Measurements from ENCODE around the gene GAB3.

- TF ChIP-seq POLR2AphosphoS5 (IDR thresholded peaks at IDR 0.05; ENCODE audit: low read depth, low read length): no peak
- no peak for TF ChIP-seq CTCF (IDR thresholded peaks at IDR 0.05 in 2 of 3, conservative IDR thresholded peaks at IDR 0.05 in 1 of 3; ENCODE audit: borderline replicate concordance in 1 of 3, insufficient read depth in 1 of 3, low read depth in 2 of 3, low read length in 2 of 3)
- TF ChIP-seq SP1 (IDR thresholded peaks at IDR 0.05; ENCODE audit: low read depth): no peak
- no peak for TF ChIP-seq MAX (IDR thresholded peaks at IDR 0.05)
- no peak for TF ChIP-seq JUND (IDR thresholded peaks at IDR 0.05)
- no peak for TF ChIP-seq REST (IDR thresholded peaks at IDR 0.05; ENCODE audit: low read depth)
- no peak for TF ChIP-seq ATF3 (IDR thresholded peaks at IDR 0.05)
- TF ChIP-seq EGR1 (IDR thresholded peaks at IDR 0.05; ENCODE audit: low read depth): no peak
Observed at GRCh38 chrX:154657226-154657805, 93.6 kb downstream of the GAB3 start.

All from HCT116 (cell line).